ENCODE results near the gene CAMK4.

- TF ChIP-seq CTCF (optimal IDR thresholded peaks at IDR 0.05 in 1 of 3, IDR thresholded peaks at IDR 0.05 in 1 of 3, conservative IDR thresholded peaks at IDR 0.05 in 1 of 3; ENCODE audit: extremely low read depth in 1 of 3, insufficient read depth in 2 of 3, low read length in 3 of 3) (no peak), EZH2 (IDR thresholded peaks at IDR 0.05; ENCODE audit: low read length) (no peak)
Observed at GRCh38 chr5:111251921-111252320, 27.7 kb downstream of the CAMK4 start.

Measured in keratinocyte (primary cell).